ENCODE data around the gene ETV3.

DNA sequence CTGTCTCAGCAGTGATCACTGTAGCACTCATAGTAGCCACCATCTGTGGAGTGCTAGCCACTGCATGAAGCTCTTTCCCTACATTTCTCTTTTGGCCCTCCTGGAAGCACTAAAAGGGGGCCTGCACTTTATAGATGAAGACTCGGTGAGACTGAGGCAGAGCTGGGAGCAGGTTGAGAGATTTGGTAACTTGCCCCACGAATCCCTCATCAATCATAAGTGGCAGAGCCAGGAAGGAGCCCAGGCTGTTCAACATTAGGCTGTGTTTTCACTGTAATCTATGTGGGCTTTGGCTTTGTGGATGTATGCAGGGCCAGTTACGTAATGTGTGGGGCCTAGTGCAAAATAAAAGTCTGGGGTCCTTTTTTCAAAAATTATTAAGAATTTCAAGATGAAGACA is 13.3 kb upstream of the ETV3 start:
- TF ChIP-seq, protein P1, sequence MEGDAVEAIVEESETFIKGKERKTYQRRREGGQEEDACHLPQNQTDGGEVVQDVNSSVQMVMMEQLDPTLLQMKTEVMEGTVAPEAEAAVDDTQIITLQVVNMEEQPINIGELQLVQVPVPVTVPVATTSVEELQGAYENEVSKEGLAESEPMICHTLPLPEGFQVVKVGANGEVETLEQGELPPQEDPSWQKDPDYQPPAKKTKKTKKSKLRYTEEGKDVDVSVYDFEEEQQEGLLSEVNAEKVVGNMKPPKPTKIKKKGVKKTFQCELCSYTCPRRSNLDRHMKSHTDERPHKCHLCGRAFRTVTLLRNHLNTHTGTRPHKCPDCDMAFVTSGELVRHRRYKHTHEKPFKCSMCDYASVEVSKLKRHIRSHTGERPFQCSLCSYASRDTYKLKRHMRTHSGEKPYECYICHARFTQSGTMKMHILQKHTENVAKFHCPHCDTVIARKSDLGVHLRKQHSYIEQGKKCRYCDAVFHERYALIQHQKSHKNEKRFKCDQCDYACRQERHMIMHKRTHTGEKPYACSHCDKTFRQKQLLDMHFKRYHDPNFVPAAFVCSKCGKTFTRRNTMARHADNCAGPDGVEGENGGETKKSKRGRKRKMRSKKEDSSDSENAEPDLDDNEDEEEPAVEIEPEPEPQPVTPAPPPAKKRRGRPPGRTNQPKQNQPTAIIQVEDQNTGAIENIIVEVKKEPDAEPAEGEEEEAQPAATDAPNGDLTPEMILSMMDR (IDR thresholded peaks at IDR 0.05; ENCODE audit: borderline replicate concordance, extremely low read depth, low read length, poor library complexity, severe bottlenecking): no peak
- no peak for TF ChIP-seq EZH2 (IDR thresholded peaks at IDR 0.05; ENCODE audit: borderline replicate concordance, low read depth, low read length, severe bottlenecking)

All from DND-41 (cell line).